Left cardiac atrium (tissue), 4 donors: ENCODE measurements around the gene MCM9. TPM values are rescaled to one million over a fixed set of nuclear protein-coding genes. Genes with fewer than 3 reads are reported as not detected.
A peak's percentile ranks its signal among the peaks of the same experiment; 100 is the strongest.

Experiments
- ATAC-seq, 2 donors: fragments of 200-7000 bp; cut with Tn5 transposase; one replicate each; pipeline ENCODE4 v1.9.1; 2020; ENCODE audit warnings: mild to moderate bottlenecking in 2 of 2, moderate library complexity in 2 of 2
- DNase-seq: peaks from one replicate; pipeline ENCODE4 v3.0.0-alpha.2; 2020
- intact Hi-C, 2 donors: fragments of 100-400 bp; cut with DNase I; formaldehyde crosslinking; loops; one replicate each; pipeline versions ENCODE4 v1.14.1 to v1.15.1; 2022 to 2023
- total RNA-seq, 2 donors: library from RNA; stranded (reverse); fragmentation: NEBNext Ultra II Directional; extraction: Animal tissue kit (Norgen Biotek cat#: 25700); gene quantifications; one replicate each; pipeline ENCODE4 v1.2.1, GENCODE V29; 2021
- donor health status: DM: no; HTN: yes; CAD: no.
- donor health status: DM: no; HTN: yes; CAD: no; lungs with severe emphysema.
- donor health status: DM: yes; HTN: yes; CAD: no.
- donor health status: Dilated cardiomyopathy.

The MCM9 gene
- total RNA-seq, 2 donors from 2014 or later: 6.3 to 8.6 TPM

DNA sequence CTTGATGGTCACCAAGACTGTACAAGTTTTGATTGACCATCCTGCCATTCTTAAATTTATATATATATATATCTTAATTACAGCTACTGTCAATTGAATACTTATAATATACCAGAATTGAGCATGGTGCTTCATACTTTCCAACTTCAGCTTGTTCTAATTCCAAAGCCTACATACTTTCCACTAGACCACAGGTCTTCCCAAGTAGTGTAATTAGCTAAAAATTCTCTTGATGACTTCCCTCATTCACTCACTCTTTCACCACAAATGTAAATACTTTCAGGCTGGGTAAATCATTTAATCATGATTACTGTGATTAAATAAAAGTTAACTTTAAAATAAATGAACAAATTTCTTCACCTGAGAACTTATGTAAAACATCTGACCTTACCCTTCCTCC, 37.6 kb downstream of the MCM9 start:
- DNase-seq (no peak), ATAC-seq (no peak)
- intact Hi-C loops: no loop called here

DNA sequence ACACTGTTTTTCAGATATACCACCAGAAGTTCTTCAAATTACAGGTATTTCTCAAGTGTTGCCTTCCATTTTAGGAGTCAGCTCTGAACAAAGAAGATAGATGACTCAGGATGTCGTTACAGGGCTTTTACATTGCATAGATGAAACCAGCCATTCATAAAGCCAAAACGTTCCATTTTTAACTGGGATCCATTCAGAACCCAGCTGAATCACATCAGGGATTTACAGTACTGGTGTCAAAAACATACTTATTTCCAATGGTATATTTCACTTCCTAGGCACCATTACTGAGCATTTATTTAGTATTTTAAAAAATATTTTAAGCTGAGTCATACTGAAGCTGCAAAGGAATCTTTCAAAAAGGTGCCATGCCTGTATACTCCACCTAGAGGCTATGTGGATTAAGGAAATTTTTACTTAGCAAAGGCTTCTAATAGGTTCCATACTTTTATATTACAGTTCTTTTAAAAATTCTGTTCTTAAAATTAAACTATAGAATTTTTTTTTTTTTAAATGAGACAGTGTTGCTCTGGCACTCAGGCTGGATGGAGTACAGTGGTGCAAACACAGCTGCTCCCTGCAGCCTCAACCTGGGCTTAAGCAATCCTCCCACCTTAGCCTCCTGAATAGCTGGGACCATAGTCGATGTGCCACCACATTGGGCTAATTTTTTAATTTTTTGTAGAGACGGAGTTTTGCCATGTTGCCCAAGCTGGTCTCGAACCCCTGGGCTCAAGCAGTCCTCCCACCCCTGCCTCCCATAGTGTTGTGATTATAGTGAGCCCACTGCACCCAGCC, 38.4 kb downstream of the MCM9 start:
- ATAC-seq (no peak), DNase-seq (no peak)
- intact Hi-C loops: no loop called here

DNA sequence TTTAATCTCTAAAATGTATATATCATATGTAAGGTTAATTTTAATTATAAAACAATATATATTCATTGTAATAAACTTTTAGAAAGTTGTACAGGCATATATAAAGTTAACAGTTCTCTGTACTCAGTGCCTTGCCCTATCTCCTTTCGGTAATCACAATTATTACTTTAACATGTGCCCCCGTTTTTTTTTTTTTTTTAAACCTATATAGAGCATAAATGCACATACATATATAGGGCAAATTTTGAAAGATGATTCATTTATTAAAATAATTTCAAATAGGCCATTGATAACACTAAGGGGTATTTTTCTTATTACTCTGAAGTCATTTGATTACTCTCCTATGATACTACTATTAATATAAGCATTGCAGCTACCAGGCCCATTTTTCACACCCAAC, 39.1 kb downstream of the MCM9 start:
- ATAC-seq (no peak), DNase-seq (no peak)
- intact Hi-C loops: loop anchor here in 1 of 2 donors (2.0 kb wide), 1 partner anchor 39 kb away; the partner anchor contains the start of gene MCM9

DNA sequence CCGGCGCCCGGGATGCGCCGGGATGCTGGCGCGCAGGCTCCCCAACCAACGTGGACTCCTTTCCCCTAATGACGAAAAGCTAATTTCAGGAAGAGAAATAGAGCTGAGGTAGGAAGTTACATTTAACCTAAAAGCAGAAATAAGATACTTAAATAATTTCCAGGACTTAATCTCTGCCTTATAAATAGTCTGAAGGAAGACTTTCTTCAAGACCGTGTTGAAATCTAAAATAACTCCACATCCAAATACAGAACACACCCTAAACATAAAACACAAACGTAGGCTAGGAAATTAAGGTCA, 39.7 kb downstream of the MCM9 start:
- ATAC-seq: no peak
- DNase-seq: no peak
- intact Hi-C loops: loop anchor here in 1 of 2 donors (2.0 kb wide), 1 partner anchor 40 kb away; the partner anchor contains the start of gene MCM9

DNA sequence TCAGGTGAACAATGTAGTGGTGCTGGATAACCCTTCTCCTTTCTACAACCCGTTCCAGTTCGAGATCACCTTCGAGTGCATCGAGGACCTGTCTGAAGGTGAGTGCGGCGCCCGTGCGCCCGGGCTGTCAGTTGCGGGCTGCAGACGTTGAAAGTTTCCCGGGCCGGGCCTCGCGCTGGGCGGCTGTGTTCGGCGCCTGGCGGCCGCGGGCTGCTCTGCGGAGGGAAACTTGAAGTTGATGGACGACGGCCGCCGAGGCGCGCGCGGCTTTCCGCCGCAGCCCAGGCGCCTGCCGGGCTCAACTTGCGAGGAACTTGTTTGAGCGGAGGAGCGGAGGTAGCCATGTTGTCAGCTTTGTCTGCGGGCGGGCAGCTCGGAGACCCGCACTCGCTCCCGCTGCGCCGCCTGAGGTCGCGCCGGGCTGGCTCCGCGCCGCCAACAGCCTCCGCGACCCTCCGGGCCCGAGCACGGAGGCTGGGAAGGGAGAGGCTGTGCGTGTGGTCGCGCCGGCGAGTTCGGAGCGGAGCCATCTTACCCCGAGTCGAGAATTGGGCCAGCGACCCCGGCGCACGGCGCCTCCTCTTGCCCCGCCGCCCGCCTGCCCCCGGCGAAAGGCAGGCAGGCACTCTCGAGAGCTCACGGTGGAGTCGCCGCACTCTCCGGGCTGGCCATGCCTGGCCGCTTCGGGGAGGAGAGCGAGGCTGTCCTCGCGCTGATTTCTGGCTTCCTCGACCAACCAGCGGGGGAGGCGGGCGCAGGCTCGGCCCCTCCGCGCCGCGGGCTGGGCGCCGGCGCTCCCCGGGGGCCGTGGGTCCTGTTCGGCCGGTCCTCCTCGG, 40.3 kb downstream of the MCM9 start:
- intact Hi-C loops: loop anchor here in 1 of 2 donors (2.0 kb wide), 1 partner anchor 40 kb away; the partner anchor contains the start of gene MCM9
- DNase-seq: peak; percentile 71
- ATAC-seq: peak; percentile 79 to 83

DNA sequence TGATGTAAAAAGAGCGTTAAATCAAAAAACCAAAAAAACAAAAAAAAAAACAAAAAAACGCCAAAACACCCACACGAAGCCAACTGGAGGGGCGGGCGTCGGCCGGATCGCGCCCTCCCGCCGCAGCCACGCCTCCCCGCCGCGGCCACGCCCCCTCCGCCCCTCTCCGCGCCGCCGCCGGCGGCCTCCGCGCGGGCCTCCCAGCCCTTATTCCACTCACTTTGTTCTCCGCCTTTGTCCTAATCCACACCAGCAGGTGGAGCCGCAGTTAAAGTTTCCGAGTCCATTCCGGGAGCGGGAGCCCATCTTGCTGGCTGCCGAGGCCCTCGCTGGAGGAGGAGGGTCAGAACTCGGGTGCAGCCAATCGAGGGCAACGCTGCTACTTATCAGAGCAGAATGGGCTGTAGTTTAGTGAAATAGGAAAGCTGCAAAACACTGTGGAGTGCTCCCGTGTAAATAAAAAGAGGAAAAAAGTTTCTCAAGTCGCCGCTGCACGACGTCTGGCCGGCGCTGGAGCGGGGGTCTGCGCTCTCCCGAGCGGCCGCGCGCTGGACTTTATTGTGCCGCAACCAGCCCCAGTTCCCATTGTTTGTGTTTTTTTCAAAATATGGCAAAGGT, 41.0 kb downstream of the MCM9 start, which contains the start of gene ASF1A:
Gene ASF1A (plus strand): TSS at position 346 of the 618 bp plus-strand sequence. CDS start 262 bp downstream, at position 608.
- ATAC-seq (peak; percentile 93 to 94), DNase-seq (peak; percentile 97)
- intact Hi-C loops: loop anchor here in 1 of 2 donors (2.0 kb wide), 1 partner anchor 41 kb away; the partner anchor contains the start of gene MCM9

DNA sequence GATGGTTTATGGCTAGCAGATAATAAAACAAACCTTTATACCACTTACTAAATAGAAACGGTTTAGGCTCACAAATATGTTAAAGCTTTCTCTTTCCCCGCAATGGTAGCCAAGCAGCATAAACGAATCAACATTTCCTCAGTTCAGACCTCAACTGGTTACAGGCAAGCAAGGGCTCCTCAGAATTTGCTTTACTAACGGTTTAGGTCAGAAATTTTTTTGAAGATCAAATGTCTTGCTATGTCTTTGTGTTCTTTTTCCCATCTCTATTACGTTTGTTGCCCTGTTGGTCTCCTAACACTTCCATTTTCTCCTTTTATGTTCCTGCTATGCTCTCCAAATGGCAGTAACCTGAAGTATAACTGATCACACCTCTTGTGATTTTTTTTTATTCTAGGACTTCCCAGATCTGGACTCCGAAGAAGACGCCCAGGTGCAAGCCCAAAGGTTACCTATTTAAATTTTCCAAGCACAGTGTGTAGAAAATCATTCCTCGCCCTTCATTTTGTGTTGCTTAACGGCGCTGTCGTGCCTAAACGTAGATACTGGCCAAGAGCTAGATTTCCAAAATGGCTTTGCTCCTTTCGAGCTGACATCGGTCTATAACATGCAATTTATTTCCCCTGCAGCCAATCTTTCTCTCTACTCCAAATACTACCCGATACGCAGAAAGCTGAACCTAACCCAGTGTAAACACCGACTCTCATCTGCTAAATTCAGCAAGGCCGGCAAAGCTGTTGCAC, 41.7 kb downstream of the MCM9 start:
- intact Hi-C loops: no loop called here
- DNase-seq: no peak

DNA sequence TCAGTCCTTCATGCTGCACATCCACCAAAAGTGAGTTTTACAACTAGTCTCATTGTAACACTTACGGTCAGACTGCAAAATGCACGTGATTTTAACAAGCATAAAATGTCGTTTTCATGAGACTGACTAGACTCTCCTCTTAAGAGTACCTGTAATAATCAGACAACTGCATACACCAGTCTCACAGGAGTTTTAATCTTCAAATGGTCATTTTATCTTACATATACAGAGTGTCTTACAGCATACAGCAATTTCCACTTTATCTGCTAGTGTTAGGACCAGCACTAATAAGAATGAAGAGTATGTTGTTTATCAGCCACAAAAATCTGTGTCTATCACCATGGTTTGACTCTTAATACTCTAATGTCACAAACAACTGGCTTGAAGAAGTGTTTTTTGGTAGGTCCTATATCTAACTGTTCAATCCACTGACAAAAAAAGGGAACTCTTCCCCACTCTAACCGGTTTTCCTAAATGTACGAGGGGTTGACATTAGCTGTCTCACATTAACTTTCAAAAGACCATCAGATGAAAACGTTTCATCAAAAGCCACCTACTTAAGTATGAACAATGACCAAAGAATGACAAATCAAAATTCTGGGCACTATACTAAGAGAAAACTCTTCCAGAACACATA, 42.5 kb downstream of the MCM9 start:
- ATAC-seq (no peak), DNase-seq (no peak)
- intact Hi-C loops: no loop called here

More for the DNA sequence above, 41.7 kb downstream of the MCM9 start:
- ATAC-seq: peak; percentile 2 to 19

DNA sequence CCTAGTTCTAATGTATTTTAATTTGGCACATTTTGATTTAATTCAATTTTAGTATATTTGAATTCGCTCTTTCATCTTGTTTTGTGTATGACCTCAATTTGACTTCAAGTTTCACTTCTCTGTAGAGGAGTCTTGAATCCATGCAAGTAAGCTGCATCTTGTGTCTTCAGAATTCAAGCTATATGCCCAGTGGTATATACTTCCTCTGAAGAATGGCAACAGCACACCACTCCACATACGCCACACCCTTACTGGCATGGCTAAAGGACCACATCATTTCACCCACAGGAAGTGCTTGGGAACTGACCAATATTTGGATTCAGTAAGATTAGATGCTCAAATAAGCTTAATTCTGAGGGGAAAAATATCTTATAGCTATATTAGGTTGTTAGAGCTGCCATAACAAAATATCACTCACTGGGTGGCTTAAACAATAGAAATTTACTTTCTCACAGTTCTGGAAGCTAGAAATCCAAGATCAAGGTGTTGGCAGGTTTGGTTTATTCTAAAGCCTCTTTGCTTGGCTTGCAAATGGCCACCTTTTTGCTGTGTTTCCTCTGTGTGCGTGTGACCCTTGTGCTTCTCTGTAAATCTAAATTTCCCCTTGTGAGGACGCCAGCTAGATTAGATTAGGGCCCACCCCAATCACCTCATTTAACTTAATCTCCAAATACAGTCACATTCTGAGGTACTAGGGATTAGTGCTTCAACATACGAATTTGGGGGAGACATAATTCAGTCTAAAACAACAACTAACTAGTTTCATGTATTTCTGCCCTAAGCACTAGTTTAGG, 43.8 kb downstream of the MCM9 start:
- DNase-seq: no peak
- no peak for ATAC-seq
- intact Hi-C loops: no loop called here

DNA sequence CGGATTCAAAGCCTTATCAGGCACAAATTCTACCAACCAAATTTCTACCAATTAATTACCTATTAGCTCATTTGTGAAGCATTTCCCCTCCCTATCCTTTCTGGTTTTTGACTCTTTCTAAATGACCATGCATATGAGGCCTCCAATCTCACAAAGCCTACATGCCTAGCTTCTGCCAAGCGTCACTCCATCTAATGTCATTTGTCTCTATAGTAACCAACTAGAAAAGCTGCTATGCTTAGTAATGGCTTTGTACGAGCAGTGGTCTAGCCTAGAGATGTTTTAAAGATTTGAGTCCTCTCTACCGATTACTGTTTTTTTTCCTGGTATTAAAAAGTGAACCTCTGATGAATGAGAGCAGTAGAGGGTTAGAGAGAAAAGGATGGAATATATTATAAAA, 45.8 kb downstream of the MCM9 start:
- intact Hi-C loops: no loop called here
- ATAC-seq (no peak), DNase-seq (no peak)

DNA sequence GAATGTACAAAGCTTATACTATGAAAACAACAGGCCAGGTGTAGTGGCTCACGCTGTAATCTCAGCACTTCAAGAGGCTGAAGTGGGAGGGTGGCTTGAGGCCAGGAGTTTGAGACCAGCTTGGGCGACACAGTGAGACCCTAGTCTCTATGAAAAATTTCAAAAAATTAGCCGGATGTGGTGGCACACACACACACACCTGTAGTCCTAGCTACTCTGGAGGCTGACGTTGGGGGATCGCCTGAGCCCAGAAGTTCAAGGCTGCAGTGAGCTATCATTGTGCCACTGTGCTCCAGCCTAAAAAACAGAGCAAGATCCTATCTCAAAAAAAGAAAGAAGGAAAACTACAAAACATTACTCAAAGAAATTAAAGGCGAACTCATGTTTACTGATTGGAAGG, 48.3 kb downstream of the MCM9 start:
- ATAC-seq (no peak), DNase-seq (no peak)
- intact Hi-C loops: no loop called here

DNA sequence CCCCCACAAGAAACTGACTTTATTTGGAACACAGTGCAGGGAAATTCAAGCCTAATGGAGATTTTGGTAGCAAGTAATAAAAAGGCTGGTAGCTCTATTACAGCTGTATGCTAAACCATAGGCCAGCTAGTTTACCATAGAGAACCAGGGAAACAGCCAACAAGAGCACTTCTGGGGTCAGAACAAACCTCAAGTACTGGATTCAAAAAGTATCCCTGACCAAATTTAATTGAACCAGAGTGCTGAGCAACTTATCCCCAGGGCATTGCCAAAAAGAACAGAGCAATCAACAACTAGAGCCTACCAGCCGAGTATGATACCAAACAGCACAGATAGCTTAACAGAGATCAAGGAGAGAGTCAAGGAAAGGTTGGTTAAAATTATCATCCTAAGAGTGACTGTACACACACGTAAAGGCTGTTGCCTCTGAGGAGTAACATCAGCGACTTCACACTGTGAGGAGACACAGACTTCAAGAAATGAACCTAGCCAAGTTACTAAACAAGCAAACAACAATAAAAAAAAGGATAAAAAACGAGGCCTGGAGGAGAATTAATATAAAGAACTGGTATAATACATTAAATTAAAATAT, 52.5 kb downstream of the MCM9 start:
- intact Hi-C loops: no loop called here
- ATAC-seq (no peak), DNase-seq (no peak)

DNA sequence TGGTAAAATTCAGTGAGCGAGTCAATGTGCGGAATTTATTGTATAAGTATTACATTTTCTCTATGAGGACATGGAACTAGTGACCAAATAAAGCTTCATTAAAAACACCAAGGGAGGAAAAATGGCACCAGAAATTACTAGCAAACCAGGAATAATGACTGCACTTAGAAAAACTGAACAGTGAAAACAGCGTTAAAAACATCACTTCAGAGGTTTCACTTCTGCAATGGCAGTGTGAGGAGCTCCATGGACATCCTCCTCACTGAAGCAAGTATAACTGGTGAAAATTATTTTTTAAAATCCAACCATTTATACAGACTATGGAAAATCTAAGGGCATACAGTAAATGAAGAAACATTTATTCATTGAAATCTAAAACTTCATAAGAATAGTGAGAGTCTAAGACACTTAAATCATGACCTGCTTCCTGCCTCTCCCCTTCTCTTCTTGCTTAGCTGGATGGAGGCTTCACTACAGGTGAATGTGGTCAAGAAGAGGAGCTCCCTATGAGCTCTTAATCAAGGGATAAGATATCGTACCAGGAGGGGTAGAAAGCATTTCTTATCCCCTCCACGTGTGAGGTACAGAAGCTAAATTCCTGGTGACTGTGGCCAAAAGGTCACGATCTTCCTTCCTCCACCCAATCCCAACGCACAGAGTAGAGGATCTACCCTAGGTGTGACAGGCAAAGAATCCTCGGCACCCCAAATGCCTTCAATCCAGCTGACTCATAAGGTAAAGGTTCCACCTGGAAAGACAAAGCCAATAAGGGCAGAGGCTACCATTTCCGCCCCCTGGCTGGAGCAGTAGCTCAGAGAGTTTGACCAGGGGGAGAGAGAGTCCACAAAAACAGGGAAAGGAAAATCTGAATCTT, 53.3 kb downstream of the MCM9 start:
- intact Hi-C loops: no loop called here
- ATAC-seq: no peak
- DNase-seq: no peak

DNA sequence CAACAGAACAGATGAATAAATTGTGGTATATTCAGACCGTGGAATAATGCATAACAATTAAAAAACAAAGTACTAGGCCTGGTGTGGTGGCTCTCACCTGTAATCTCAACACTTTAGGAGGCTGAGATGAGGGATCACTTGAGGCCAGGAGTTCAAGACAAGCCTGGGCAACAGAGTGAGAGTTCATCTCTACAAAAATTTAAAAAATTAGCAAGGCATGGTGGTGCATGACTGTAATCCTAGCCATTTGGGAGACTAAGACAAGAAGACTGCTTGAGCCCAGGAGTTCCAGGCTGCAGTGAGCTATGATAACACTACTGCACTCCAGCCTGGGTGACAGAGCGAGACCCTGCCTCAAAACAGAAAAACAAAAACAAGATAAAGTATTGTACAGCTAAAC, 57.2 kb downstream of the MCM9 start:
- intact Hi-C loops: no loop called here
- no peak for DNase-seq
- ATAC-seq: no peak

DNA sequence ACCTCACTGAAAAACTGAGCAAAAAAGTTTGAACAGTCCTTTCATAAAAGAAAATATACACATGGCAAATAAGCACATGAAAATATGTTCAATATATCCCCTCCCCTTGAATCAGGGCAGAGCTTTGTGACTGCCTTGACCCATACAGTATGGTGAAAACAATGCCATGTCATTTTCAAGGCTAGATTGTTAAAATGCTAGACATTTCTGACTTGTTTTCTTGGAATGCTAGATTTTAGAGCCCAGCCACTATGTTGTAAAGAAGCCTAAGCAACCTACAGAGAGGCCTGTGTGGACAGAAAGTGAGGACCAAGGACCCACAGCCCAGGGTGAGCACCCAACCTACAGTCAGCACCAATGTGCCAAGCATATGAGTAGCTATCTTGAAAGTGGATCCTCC, 58.1 kb downstream of the MCM9 start:
- no peak for DNase-seq
- intact Hi-C loops: no loop called here

DNA sequence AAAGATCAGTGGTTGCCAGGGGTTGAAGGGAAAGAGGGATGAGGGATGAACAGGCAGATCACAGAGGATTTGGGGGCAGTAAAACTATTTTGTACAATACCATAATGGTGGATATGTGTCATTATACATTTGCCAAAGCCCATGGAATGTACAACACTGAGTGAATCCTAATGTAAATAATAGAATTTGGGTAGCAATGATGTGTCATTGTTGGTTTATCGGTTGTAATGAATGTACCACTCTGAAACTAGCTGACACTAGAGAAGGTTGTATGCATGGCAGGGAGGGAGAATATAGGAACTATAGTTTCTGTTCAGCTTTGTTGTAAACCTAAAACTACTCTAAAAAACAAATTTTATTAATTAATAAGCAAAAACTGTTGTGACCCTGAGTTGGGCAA, 58.8 kb downstream of the MCM9 start:
- intact Hi-C loops: no loop called here
- DNase-seq: no peak
- no peak for ATAC-seq

More for the DNA sequence above, 58.1 kb downstream of the MCM9 start:
- no peak for ATAC-seq

DNA sequence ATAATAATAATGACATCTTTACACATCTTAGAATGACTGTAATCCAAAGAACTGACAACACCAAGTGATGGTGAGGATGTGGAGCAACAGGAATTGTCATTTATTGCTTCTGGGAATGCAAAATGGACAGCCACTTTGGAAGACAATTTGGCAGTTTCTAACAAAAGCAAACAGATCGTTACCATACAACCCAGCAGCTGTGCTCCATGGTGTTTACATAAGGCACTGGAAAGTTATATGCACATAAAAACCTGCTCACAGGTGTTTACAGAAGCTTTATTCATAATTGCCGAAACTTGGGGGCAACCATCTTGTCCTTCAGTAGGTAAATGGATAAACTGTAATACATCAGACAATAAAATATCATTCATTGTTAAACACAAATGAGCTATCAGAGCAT, 59.3 kb downstream of the MCM9 start:
- DNase-seq (no peak), ATAC-seq (no peak)
- intact Hi-C loops: no loop called here
